A549 treated with GW870086 at 1 μM for 4 hours (cell line): ENCODE measurements around the gene KRTAP9-6. TPM values are rescaled to one million over a fixed set of nuclear protein-coding genes. Genes with fewer than 3 reads are reported as not detected.

ENCODE experiments used
- total RNA-seq: library from RNA; stranded (reverse); fragments of 200-300 nt; extraction: Qiagen RNA extraction; gene quantifications from 5 replicates; pipeline ENCODE4 v1.2.3, GENCODE V29; 2022; ENCODE audit warnings: low read depth

KRTAP9-6 gene, protein sequence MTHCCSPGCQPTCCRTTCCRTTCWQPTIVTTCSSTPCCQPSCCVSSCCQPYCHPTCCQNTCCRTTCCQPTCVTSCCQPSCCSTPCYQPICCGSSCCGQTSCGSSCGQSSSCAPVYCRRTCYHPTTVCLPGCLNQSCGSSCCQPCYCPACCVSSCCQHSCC
- total RNA-seq, result not detected in 5 replicates

DNA sequence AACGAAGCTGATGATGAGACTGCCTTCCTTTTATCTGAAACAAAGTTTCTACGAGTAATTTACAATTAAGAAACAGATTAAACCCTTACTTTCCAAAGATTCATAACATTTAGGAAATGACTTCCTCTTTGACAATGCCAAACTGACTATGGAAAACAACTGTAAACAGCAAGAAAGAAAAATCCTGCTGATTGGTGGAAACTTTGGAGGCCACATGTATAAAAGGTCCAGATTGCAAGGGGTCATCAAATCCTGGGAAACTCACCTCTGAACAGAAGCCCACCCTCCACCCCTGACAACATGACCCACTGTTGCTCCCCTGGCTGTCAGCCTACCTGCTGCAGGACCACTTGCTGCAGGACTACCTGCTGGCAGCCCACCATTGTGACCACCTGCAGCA, at the start of gene KRTAP9-6:
Gene KRTAP9-6, plus strand, starts transcription at position 301 of the 400 bp plus-strand sequence. Its CDS starts 0 bp downstream, at position 301.

DNA sequence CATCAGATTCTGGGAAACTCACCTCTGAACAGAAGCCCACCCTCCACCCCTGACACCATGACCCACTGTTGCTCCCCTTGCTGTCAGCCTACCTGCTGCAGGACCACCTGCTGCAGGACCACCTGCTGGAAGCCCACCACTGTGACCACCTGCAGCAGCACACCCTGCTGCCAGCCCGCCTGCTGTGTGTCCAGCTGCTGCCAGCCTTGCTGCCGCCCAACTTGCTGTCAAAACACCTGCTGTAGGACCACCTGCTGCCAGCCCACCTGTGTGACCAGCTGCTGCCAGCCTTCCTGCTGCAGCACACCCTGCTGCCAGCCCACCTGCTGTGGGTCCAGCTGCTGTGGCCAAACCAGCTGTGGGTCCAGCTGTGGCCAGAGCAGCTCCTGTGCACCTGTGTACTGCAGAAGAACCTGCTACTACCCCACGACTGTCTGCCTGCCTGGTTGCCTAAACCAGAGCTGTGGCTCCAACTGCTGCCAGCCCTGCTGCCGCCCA, 38.5 kb upstream of the KRTAP9-6 start, which contains the start of gene KRTAP9-2:
Gene KRTAP9-2, plus strand, starts transcription at position 51 of the 498 bp plus-strand sequence. Its CDS starts 7 bp downstream, at position 58.

DNA sequence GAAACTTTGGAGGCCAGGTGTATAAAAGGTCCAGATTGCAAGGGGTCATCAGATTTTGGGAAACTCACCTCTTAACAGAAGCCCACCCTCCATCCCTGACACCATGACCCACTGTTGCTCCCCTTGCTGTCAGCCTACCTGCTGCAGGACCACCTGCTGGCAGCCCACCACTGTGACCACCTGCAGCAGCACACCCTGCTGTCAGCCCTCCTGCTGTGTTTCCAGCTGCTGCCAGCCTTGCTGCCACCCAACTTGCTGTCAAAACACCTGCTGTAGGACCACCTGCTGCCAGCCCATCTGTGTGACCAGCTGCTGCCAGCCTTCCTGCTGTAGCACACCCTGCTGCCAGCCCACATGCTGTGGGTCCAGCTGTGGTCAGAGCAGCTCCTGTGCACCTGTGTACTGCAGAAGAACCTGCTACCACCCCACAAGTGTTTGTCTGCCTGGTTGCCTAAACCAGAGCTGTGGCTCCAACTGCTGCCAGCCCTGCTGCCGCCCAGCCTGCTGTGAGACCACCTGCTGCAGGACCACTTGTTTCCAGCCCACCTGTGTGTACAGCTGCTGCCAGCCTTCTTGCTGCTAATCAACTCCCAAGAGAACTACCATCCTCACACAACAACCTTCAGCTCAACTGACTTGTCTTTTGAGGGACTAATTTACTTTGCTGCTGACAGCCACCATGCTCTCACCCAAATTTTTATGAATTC, 32.6 kb upstream of the KRTAP9-6 start, which contains the start of gene KRTAP9-3:
Gene KRTAP9-3, plus strand, starts transcription at position 51 of the 707 bp plus-strand sequence. Its CDS starts 53 bp downstream, at position 104.

DNA sequence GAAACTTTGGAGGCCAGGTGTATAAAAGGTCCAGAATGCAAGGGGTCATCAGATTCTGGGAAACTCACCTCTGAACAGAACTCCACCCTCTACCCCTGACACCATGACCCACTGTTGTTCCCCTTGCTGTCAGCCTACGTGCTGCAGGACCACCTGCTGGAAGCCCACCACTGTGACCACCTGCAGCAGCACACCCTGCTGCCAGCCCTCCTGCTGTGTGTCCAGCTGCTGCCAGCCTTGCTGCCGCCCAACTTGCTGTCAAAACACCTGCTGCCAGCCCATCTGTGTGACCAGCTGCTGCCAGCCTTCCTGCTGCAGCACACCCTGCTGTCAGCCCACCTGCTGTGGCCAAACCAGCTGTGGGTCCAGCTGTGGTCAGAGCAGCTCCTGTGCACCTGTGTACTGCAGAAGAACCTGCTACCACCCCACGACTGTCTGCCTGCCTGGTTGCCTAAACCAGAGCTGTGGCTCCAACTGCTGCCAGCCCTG, 27.2 kb upstream of the KRTAP9-6 start, which contains the start of gene KRTAP9-8:
Gene KRTAP9-8, plus strand, starts transcription at position 51 of the 489 bp plus-strand sequence. Its CDS starts 53 bp downstream, at position 104.

DNA sequence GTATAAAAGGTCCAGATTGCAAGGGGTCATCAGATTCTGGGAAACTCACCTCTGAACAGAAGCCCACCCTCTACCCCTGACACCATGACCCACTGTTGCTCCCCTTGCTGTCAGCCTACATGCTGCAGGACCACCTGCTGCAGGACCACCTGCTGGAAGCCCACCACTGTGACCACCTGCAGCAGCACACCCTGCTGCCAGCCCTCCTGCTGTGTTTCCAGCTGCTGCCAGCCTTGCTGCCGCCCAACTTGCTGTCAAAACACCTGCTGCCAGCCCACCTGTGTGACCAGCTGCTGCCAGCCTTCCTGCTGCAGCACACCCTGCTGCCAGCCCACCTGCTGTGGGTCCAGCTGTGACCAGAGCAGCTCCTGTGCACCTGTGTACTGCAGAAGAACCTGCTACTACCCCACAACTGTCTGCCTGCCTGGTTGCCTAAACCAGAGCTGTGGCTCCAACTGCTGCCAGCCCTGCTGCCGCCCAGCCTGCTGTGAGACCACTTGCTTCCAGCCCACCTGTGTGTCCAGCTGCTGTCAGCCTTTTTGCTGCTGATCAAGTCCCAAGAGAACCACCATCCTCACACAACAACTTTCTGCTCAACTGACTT, 15.4 kb upstream of the KRTAP9-6 start, which contains the start of gene KRTAP9-4:
Gene KRTAP9-4, plus strand, starts transcription at position 51 of the 604 bp plus-strand sequence. Its CDS starts 34 bp downstream, at position 85.

DNA sequence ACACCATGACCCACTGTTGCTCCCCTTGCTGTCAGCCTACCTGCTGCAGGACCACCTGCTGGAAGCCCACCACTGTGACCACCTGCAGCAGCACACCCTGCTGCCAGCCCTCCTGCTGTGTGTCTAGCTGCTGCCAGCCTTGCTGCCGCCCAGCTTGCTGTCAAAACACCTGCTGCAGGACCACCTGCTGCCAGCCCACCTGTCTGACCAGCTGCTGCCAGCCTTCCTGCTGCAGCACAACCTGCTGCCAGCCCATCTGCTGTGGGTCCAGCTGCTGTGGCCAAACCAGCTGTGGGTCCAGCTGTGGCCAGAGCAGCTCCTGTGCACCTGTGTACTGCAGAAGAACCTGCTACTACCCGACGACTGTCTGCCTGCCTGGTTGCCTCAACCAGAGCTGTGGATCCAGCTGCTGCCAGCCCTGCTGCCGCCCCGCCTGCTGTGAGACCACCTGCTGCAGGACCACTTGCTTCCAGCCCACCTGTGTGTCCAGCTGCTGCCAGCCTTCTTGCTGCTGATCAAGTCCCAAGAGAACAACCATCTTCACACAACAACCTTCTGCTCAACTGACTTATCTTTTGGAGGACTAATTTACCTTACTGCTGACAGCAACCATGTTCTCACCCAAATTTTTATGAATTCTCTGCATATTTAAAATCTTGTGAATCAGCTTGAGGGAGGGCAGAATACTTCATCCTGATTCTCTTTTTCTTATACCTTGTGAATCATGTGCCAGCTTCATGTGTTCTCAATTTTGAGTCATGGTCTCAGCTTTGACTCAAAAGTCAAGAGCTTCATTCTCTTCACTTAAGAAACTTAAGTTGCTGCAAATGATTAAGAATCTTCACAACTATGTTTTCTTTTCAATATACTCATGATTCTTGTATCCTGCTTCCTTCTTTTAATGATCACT, 9.5 kb upstream of the KRTAP9-6 start, which contains the start of gene KRTAP9-9:
Gene KRTAP9-9, plus strand, starts transcription at position 4 of the 910 bp plus-strand sequence.

DNA sequence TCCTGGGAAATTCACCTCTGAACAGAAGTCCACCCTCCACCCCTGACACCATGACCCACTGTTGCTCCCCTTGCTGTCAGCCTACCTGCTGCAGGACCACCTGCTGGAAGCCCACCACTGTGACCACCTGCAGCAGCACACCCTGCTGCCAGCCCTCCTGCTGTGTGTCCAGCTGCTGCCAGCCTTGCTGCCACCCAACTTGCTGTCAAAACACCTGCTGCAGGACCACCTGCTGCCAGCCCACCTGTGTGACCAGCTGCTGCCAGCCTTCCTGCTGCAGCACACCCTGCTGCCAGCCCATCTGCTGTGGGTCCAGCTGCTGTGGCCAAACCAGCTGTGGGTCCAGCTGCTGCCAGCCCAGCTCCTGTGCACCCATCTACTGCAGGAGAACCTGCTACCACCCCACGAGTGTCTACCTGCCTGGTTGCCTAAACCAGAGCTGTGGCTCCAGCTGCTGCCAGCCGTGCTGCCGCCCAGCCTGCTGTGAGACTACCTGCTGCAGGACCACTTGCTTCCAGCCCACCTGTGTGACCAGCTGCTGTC, 10.5 kb downstream of the KRTAP9-6 start, which contains the start of gene KRTAP9-7:
Gene KRTAP9-7, plus strand, starts transcription at position 51 of the 543 bp plus-strand sequence. Its CDS starts 0 bp downstream, at position 51.

DNA sequence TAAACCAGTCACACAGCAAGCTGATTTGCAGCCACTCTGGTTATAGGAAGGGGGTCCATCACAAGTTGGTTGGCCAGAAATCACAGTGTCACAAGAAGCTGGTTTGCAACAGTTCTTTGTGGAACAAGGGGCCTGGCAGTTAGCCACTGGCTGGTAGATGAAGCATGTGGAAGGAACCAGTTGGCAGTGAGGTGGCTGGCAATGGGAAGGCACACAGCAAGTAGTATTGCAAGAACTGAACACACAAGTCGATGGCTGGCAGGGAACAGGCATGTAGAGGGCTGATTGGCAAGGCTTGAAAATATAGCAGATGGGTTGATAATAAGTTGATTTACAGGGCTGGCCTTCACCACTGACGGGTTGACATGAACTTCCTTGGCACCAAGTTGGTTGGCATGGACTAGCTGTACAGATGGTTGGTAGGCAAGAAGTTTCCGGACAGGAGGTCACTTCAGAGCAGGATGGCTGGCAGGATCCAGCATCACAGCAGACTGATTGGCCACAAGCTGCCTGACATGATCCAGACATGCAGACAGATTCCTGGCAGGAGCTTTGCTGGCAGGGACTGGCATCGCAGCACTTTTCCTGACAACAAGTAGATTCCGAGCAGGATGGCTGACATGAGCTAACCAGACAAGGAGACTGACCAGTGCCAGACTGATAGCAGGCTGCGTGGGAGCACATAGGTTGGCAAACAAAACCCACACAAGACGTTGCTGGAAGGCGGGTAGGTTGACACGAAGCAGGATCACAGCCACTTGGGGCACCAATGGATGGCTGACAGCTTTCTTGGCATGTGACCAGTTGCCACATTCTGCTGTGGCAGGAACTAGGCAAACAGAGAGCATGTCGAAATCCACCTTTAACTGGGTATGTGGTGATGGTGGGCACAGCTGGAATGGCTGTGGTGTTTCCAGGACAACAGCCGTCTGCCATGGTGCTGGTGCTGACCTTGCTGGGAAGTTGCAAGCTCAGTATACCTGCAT, 37.0 kb downstream of the KRTAP9-6 start, which contains the start of gene KRTAP29-1:
Gene KRTAP29-1, minus strand, starts transcription at position 936 of the 986 bp plus-strand sequence. Its CDS starts 0 bp downstream, at position 936.

DNA sequence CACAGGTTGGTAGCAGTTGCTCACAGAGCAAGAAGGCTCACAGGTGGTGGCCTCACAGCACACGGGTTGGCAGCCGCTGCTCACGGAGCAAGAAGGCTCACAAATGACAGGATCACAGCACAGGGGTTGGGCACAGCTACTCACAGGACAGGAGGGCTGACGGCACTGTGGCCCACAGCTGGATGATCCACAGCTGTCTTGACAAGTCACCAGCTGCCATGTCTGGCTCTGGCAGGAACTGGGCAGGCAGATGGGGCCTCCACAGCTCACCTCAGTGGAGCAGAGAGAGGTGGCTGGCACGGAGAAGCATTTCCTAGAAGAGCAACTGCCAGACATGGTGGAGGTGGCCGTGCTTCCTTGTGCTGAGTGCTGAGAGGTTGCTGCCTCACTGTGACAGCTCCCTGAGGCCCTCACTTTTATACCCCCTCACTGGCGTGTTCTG, 43.8 kb downstream of the KRTAP9-6 start, which contains the start of gene KRTAP16-1:
Gene KRTAP16-1, minus strand, starts transcription at position 392 of the 442 bp plus-strand sequence. Its CDS starts 56 bp downstream, at position 336.

DNA sequence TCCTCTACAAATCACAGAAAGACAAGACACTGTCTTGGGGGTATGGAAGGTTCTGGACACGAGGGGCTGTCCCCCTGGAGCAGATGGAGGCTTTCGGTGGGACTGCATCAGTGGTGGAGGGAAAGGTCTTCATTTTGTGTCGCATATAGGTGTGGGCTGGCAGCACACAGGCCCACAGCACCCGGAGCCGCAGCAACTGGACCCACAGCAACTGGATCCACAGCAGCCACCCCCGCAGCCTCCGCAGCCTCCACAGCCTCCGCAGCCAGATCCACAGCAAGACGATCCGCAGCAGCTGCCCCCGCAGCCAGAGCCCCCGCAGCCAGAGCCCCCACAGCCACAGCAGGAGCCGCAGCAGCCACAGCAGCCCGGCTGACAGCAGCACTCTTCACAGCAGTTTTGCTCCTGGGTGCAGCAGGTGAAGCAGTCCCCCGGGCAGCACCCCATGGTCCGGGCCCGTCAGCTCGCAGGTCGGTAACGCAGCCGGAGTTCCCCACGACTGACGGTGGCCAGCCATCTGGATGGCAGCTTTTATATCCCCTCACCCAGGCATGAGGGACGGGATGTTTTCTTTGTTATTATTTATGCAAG, 50.1 kb downstream of the KRTAP9-6 start, which contains the start of gene KRTAP17-1:
Gene KRTAP17-1, minus strand, starts transcription at position 507 of the 591 bp plus-strand sequence. Its CDS starts 60 bp downstream, at position 447.

Other genes starting within 250 kb of the KRTAP9-6 start
- gene KRTAP1-5, start 238.2 kb upstream of the KRTAP9-6 start, total RNA-seq, result not detected in 5 replicates
- gene KRTAP1-4, start 235.2 kb upstream of the KRTAP9-6 start, total RNA-seq, result not detected in 5 replicates
- 0.15 TPM in 1 of 5 replicates, not detected in the others for gene KRTAP1-3, start 230.5 kb upstream of the KRTAP9-6 start, total RNA-seq
- gene KRTAP1-1, start 223.9 kb upstream of the KRTAP9-6 start, total RNA-seq, result not detected in 5 replicates
- gene KRTAP2-1, start 218.1 kb upstream of the KRTAP9-6 start, total RNA-seq, result not detected in 5 replicates
- not detected in 5 replicates for gene KRTAP2-2, start 210.1 kb upstream of the KRTAP9-6 start, total RNA-seq
- gene KRTAP2-3, start 205.3 kb upstream of the KRTAP9-6 start, total RNA-seq, result not detected in 5 replicates
- gene KRTAP2-4, start 199.5 kb upstream of the KRTAP9-6 start, total RNA-seq, result not detected in 5 replicates
- gene KRTAP4-7, start 181.2 kb upstream of the KRTAP9-6 start, total RNA-seq, result not detected in 5 replicates
- not detected in 5 replicates for gene KRTAP4-8, start 167.2 kb upstream of the KRTAP9-6 start, total RNA-seq
- not detected in 5 replicates for gene KRTAP4-16, start 163.2 kb upstream of the KRTAP9-6 start, total RNA-seq
- not detected in 5 replicates for gene KRTAP4-9, start 160.0 kb upstream of the KRTAP9-6 start, total RNA-seq
- not detected in 5 replicates for gene KRTAP4-11, start 147.0 kb upstream of the KRTAP9-6 start, total RNA-seq
- gene KRTAP4-12, start 141.2 kb upstream of the KRTAP9-6 start, total RNA-seq, result not detected in 5 replicates
- not detected in 5 replicates for gene KRTAP4-6, start 124.8 kb upstream of the KRTAP9-6 start, total RNA-seq
- not detected in 5 replicates for gene KRTAP4-5, start 115.6 kb upstream of the KRTAP9-6 start, total RNA-seq
- gene KRTAP4-4, start 104.6 kb upstream of the KRTAP9-6 start, total RNA-seq, result not detected in 5 replicates
- not detected in 5 replicates for gene KRTAP4-3, start 97.2 kb upstream of the KRTAP9-6 start, total RNA-seq
- gene KRTAP4-2, start 87.2 kb upstream of the KRTAP9-6 start, total RNA-seq, result not detected in 5 replicates
- gene KRTAP4-1, start 80.5 kb upstream of the KRTAP9-6 start, total RNA-seq, result 0.20 to 0.22 TPM in 2 of 5 replicates, not detected in the others
- not detected in 5 replicates for gene KRTAP9-1, start 75.5 kb upstream of the KRTAP9-6 start, total RNA-seq
- not detected in 5 replicates for gene KRTAP9-2, start 38.7 kb upstream of the KRTAP9-6 start, total RNA-seq
- not detected in 5 replicates for gene KRTAP9-3, start 32.9 kb upstream of the KRTAP9-6 start, total RNA-seq
- not detected in 5 replicates for gene KRTAP9-8, start 27.4 kb upstream of the KRTAP9-6 start, total RNA-seq
- gene KRTAP9-4, start 15.7 kb upstream of the KRTAP9-6 start, total RNA-seq, result not detected in 5 replicates
- not detected in 5 replicates for gene KRTAP9-9, start 10.0 kb upstream of the KRTAP9-6 start, total RNA-seq
- not detected in 5 replicates for gene KRTAP9-7, start 10.3 kb downstream of the KRTAP9-6 start, total RNA-seq
- not detected in 5 replicates for gene KRTAP29-1, start 37.5 kb downstream of the KRTAP9-6 start, total RNA-seq
- not detected in 5 replicates for gene KRTAP16-1, start 43.9 kb downstream of the KRTAP9-6 start, total RNA-seq
- gene KRTAP17-1, start 50.3 kb downstream of the KRTAP9-6 start, total RNA-seq, result not detected in 5 replicates
- gene KRT33A, start 85.5 kb downstream of the KRTAP9-6 start, total RNA-seq, result not detected in 5 replicates
- gene KRT33B, start 104.4 kb downstream of the KRTAP9-6 start, total RNA-seq, result not detected in 5 replicates
- gene KRT34, start 116.9 kb downstream of the KRTAP9-6 start, total RNA-seq, result 0.37 to 0.73 TPM (median 0.45 TPM) in 5 replicates
- gene KRT31, start 132.2 kb downstream of the KRTAP9-6 start, total RNA-seq, result 0.08 TPM in 1 of 5 replicates, not detected in the others
- gene KRT37, start 159.2 kb downstream of the KRTAP9-6 start, total RNA-seq, result not detected in 5 replicates
- not detected in 5 replicates for gene KRT38, start 175.6 kb downstream of the KRTAP9-6 start, total RNA-seq
- 0.13 TPM in 1 of 5 replicates, not detected in the others for gene KRT32, start 202.0 kb downstream of the KRTAP9-6 start, total RNA-seq
- not detected in 5 replicates for gene KRT35, start 215.8 kb downstream of the KRTAP9-6 start, total RNA-seq
- gene KRT36, start 224.5 kb downstream of the KRTAP9-6 start, total RNA-seq, result 0.07 TPM in 1 of 5 replicates, not detected in the others
- 0.24 to 0.87 TPM (median 0.39 TPM) in 5 replicates for gene KRT13, start 240.2 kb downstream of the KRTAP9-6 start, total RNA-seq